NCI-H1048 (cell line): ENCODE measurements around the gene ENGASE.

Experiments used
- DNase-seq: peaks from one replicate; lab custom pipeline; 2025; lab: John Stamatoyannopoulos, UW

Gene ENGASE

DNA sequence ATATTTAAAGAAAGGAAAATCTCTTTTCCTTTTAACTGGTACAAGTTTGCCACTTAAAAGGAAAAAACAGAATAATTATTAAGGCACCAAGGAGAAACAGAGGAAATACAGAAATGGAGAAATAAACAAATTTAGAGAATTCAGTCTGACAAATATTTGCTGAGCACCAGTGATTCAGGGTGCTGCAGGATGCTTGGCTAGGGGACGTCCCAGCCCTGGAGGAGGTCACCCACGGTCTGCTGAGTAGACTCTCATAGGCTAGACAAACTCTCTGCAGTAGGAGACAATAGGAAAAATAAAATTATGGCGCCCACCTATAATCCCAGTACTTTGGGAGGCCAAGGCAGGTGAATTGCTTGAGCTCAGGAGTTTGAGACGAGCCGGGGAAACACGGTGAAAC lies 34.7 kb upstream of the ENGASE start:
- DNase-seq = no peak

DNA sequence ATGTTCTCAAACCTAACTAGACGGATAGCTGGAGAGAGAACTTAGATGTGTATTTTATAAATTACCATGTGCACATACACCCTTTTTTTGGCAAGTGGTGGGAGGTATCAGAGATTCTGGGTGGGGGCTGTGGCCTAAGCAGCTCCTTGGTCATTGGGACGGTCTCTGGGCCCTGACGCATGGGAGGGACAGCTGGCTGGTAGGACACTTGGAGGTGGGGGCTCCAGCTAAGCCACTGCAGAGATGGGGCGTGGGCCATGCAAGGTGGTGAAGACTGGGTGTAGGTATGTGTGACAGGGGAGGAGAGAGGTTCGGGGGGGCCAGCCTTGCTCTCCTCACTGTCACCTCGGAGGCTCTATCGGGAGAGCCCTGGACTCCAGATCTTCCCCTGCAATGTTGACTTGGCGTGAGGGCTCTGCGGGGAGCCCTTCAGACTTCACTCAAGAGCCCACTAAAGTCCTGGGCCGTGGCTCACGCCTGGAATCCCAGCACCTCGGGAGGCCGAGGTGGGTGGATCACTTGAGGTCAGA lies 33.5 kb upstream of the ENGASE start:
- DNase-seq = no peak

DNA sequence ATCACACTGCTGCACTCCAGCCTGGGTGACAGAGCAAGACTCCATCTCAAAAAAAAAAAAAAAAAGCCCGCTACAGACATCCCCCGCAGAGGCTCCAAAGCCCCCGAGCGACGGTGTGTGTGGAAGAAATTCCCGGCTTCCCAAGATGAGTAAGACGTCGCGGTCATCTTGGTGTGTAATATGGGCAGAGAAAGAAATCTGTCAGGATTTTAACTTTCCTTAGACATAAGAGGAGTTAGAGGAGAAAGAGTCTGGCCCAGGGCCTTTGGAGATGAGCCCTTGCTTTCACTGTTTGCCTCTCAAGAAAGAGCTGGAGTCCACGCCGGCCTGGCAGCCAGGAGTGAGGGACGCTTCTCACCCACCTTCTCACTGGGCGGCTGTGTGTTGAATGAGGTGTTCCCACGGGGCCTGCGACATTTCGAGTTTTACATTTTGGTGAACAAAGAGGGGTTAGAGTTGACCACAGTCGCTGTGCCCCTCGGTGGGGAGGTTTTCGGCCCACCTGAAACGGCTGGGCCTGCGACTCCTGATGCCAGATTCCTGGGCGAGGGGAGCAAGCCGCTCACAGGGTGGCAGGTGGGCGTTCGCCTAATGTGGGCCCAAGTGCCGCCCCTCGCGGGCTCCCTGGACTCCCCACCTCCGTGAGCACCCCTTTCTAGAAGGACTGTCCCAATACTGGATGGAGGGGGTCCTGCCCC lies 32.8 kb upstream of the ENGASE start:
- no peak for DNase-seq

DNA sequence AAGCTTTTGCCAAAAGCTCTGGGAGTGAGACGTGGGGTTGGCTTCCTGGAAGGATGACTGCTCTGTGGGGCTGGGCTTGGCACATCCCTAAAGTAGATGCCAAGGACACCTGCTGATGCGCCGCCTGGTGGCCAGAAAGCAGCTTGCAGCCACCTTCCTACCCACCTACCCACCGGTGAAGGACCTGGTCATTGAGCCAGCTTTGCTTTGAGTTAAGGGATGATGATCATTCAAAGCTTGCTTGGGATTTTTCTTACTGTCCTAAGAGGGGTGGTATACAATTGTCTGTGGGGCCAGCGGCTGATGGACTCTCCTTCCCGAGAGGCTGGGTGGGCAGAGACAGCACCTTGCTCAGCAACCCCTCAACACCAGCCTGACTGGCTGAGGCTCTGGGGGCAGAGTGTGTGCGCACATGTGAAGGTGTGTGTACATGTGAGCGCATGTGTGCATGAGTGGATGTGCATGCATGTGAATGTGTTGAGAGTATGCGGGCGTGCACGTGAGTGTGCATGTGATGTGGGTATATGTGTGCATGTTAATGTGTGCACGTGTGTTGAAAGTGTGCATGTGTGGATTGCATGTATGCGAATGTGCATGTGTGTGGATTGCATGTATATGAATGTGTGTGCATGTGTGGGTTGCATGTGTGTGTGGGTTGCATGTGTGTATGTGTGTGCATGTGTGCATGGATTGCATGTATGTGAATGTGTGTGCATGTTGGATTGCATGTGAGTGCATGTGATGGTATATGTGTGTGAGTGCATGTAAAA lies 32.0 kb upstream of the ENGASE start:
- DNase-seq = peak; percentile 20

DNA sequence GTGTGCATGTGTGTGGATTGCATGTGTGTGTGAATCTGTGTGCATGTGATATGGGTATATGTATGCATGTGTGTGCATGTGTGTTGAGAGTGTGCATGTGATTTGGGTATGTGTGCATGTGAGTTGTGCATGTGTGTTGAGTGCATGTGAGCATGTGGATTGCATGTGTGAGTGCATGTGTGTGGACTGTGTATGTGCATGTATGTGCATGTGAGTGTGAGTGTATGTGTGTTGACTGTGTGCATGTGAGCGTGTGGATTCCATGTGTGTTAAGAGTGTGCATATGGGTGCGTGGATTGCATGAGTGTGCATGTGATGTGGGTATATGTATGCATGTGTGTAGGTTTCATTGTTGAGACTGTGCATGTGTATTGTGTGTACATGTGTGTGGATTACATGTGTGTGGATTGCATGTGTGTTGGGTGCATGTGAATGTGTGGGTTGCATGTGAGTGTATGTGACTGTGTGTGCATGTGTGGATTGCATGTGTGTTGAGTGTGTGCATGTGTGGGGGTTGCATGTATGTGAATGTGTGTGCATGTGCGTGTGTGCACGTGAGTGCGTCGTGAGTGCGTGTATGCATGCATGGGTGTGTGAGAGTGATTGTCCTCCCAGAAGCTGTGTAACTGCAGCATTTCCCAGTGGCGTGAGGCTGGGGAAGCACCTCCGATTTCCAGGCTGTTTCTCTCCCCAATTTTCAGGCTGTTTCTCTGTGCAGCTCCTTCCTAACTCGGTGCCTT lies 31.3 kb upstream of the ENGASE start:
- no peak for DNase-seq

DNA sequence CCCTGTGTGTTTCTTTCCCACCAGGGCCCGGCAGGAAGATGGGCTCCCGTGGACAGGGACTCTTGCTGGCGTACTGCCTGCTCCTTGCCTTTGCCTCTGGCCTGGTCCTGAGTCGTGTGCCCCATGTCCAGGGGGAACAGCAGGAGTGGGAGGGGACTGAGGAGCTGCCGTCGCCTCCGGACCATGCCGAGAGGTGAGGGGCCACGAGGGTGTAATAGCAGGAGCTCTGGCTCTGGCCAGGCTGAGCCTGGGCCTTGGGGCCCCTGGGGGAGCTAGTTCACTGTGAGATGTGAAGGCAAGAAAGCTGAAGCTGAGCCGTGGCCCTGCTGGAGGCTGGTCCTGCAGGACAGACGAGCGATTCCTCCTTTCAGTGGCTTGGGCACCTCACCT lies 30.7 kb upstream of the ENGASE start:
- no peak for DNase-seq

DNA sequence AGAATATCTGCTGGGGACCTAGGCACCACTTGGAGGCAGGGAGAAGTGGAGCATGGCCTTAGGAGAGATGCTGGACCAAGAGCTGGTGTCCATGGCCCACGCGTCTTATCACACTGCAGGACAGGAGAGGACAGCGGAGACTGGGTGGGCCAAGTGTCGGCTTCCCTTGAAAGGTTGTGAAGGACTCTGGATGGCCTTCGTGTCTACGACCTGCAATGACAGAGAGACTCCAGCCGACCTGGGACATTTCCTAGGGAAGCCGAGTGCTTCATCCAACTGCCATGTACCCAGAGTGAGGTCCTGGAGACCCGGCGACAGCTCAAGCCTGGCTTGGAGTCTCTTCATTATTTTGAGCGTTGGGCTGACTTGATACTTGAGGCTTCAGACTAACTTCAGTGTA lies 30.2 kb upstream of the ENGASE start:
- no peak for DNase-seq

DNA sequence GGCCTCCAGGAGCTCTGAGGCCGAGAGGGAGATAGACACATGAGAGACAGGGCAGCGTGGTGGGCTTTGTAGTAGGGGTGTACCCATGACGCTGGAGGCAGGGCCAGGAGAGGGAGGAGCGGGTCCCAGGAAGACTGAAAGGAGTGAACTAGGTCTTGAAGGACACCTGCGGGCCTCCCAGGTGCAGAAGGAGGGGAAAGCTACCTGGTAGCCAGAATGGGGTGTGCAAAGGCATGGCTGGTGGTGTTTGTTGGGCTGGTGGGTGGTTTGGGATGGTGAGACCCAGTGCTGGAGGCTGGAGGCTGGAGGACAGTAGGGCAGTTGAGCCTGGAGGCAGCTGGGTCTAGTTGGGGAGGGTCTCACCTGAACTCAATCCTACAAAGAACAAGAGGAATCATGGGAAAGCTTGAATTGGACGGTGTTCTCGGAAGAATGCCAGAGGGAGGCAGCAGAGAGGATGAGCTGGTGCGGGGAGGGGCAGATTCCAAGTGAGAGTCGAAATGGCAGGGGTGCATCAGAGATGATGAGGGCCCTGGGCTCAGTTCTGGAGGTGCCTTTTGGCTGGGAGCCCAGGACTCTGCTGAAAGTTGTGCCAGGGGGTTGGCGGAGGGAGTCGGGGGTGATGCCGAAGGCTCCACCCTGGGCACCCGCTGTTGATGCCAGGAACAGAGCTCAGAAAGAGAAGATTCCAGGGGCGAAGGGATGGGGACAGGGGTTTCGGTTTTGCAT lies 29.5 kb upstream of the ENGASE start:
- no peak for DNase-seq

DNA sequence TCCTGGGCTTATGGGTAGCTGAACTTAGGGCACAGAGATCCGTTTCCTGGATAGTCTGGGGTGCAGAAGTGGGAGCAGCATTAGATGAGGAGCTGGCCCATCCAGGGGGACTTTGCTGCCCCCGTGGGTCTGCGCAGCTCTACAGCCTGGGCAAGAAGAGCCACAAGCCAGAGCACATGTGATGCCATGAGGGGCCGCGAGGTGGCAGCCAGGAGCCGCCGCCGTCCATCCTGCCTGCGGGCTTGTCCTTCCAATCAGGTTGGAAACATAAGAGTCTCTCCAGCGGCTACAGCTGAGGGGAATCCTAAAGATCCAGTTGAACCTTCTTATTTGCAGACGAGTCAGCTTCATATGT lies 28.8 kb upstream of the ENGASE start:
- peak; percentile 8 for DNase-seq

DNA sequence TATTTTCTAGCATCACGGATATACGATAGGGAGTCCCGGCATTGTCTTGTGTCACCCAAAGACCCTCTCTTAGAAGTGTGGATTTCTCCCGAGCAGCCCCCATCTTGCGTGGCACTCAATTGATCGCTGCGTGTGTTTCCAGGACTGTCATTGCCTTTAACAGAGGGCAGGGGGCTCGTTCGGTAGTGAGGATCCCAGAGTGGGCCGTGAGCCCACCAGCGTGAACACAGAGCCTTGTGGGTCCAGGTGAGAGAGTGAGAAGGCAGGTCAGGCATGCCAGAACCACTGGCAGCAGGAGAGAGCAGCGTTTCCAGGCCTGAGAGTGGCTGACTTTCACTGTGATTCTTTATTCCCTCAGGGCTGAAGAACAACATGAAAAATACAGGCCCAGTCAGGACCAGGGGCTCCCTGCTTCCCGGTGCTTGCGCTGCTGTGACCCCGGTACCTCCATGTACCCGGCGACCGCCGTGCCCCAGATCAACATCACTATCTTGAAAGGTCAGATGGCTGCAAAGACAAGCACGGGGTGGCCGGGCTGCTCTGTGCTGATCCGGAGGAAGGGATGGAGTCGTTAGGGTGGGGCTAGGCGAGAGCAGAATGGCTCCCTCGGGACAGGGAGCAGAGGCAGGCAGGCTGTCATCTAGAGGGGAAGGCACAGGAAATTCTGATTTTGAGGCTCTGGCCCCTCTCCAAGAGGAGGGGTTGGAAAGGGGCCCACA lies 28.3 kb upstream of the ENGASE start:
- DNase-seq = no peak

DNA sequence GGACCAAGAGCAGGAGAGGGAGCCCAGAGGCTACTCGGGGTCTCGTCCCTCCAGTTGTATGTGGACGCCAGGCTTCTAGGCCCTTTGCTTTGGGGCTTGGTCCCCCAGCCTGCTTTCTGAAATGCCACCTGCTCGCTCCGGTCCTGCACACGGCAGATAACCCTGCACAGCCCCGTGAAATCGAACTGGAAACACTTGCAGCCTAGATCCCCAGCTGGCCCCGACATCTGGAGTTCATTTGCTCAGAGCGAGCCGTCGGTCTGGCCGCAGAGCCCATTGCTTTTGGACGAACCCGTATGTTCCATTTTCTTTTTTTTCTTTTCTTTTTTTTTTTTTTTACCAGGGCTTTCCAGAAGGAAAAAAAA lies 27.7 kb upstream of the ENGASE start:
- no peak for DNase-seq

DNA sequence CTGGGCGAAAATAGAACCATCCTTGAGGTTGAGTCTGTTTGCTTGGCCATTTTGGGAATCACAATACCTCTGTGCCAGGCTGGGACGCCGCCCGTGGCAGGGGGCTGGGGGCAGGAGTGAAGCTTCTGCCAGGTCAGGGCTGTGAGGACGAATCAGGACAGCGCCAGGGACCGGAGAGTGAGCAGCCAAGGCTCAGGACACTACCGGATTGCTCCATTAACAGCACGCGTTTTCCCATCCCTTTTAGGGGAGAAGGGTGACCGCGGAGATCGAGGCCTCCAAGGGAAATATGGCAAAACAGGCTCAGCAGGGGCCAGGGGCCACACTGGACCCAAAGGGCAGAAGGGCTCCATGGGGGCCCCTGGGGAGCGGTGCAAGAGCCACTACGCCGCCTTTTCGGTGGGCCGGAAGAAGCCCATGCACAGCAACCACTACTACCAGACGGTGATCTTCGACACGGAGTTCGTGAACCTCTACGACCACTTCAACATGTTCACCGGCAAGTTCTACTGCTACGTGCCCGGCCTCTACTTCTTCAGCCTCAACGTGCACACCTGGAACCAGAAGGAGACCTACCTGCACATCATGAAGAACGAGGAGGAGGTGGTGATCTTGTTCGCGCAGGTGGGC lies 27.2 kb upstream of the ENGASE start:
- no peak for DNase-seq

DNA sequence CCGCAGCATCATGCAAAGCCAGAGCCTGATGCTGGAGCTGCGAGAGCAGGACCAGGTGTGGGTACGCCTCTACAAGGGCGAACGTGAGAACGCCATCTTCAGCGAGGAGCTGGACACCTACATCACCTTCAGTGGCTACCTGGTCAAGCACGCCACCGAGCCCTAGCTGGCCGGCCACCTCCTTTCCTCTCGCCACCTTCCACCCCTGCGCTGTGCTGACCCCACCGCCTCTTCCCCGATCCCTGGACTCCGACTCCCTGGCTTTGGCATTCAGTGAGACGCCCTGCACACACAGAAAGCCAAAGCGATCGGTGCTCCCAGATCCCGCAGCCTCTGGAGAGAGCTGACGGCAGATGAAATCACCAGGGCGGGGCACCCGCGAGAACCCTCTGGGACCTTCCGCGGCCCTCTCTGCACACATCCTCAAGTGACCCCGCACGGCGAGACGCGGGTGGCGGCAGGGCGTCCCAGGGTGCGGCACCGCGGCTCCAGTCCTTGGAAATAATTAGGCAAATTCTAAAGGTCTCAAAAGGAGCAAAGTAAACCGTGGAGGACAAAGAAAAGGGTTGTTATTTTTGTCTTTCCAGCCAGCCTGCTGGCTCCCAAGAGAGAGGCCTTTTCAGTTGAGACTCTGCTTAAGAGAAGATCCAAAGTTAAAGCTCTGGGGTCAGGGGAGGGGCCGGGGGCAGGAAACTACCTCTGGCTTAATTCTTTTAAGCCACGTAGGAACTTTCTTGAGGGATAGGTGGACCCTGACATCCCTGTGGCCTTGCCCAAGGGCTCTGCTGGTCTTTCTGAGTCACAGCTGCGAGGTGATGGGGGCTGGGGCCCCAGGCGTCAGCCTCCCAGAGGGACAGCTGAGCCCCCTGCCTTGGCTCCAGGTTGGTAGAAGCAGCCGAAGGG lies 26.4 kb upstream of the ENGASE start:
- DNase-seq = no peak

DNA sequence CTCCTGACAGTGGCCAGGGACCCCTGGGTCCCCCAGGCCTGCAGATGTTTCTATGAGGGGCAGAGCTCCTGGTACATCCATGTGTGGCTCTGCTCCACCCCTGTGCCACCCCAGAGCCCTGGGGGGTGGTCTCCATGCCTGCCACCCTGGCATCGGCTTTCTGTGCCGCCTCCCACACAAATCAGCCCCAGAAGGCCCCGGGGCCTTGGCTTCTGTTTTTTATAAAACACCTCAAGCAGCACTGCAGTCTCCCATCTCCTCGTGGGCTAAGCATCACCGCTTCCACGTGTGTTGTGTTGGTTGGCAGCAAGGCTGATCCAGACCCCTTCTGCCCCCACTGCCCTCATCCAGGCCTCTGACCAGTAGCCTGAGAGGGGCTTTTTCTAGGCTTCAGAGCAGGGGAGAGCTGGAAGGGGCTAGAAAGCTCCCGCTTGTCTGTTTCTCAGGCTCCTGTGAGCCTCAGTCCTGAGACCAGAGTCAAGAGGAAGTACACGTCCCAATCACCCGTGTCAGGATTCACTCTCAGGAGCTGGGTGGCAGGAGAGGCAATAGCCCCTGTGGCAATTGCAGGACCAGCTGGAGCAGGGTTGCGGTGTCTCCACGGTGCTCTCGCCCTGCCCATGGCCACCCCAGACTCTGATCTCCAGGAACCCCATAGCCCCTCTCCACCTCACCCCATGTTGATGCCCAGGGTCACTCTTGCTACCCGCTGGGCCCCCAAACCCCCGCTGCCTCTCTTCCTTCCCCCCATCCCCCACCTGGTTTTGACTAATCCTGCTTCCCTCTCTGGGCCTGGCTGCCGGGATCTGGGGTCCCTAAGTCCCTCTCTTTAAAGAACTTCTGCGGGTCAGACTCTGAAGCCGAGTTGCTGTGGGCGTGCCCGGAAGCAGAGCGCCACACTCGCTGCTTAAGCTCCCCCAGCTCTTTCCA lies 25.5 kb upstream of the ENGASE start:
- no peak for DNase-seq

DNA sequence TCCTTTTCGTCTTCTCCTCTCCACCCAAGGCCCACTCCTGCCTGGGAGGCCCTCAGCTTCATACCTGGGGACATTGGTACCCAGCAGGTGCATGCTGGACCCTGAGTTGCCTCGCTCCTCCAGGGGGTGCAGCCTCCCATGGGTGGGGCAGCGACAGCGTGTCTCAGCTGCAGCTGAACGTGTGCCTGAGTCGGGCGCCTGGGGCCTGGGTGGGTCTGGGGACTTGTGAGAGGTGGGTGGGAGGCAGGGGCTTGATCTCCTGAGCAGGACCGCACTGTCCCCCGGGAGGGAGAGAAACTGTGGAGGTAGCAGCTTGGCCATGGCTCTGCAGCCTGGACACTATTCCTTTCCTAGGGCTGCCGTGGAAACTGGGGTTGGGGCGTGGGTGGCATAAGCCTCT lies 24.8 kb upstream of the ENGASE start:
- DNase-seq = no peak

DNA sequence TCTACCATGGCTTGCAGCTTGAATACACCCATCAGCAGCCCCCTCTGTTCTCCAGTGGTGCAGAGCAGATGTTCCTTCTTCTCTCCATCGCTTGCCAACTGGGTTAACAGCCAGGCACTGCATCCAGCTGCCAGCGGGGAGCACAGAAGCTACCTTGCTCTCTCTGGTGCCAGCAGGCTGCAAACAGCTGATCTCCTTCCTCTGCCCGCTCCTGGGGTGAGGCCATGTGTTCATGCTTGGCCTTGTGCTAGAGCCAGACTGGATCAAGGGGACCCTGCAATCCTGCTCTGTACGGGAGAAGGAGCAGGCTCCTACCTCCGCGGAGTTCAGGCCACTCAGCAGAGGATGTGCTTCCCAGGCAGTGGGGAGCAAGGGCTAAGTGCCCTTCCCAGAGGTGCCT lies 24.1 kb upstream of the ENGASE start:
- DNase-seq = no peak

DNA sequence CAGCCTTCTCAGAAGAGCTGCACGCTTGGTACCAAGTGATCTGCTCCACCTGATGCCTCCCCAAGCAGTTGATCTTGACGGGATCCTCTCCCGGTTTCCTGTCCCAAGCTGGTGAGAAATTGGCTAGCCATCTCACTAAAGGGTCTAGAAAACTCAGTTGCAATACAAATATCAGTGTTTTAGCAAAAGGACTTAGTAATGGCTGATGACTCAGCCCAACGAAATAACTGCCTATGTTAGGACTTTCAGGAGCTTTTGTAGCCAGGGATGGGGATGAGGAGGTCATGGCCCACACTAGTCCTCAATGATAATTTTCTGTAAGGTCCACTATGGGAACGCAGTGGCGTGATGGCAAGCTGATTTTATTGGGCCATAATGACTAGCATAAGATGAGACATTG lies 23.3 kb upstream of the ENGASE start:
- DNase-seq = no peak

DNA sequence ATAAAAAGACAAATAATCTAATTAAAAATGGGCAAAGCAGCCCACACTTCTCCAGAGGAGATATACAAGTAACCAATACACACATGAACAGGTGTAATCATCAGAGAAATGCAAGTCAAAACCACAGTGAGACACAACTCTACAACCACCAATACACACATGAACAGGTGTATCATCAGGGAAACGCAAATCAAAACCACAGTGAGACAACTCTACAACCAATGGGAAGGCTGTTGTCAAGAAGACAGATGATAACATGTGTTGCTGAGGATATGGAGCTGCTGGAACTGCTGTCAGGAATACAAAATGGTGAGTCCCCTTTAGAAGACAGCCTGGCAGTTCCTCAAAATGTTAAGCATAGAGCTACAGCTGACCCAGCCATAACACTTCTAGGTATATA lies 22.5 kb upstream of the ENGASE start:
- DNase-seq = no peak
